OCI-LY7 (cell line): Measurements from ENCODE around the gene BAIAP2. TPM values are rescaled to one million over a fixed set of nuclear protein-coding genes. Genes with fewer than 3 reads are reported as not detected.

Experiments used
- BruUV-seq: library from RNA; stranded (reverse); fragments of 400-500 nt; replicated peaks from 2 replicates; lab custom pipeline; 2021; lab: Mats Ljungman, UMichigan
- CTCF ChIA-PET: fragments of 300-600 bp; sonication (Branson Sonifier 250); formaldehyde crosslinking; loops from one replicate; lab custom pipeline; 2022; ENCODE audit warnings: antibody characterized with exemption; ENCODE audit not compliant: unreplicated experiment; lab: Charles Lee
- POLR2A ChIA-PET: fragments of 300-600 bp; sonication (Branson Sonifier 250); formaldehyde crosslinking; loops from one replicate; lab custom pipeline; 2022; ENCODE audit warnings: antibody characterized with exemption; lab: Charles Lee
- DNase-seq: peaks from one replicate; pipeline ENCODE4 v3.0.0-alpha.2; 2015; ENCODE audit warnings: low spot score
- H2AFZ ChIP-seq: fragments of 200-600 bp; sonication (generic), shearing (Covaris generic); 2 replicates; pipeline ENCODE4 v1.6.1; 2014; ENCODE audit warnings: mild to moderate bottlenecking, antibody characterized with exemption, low read length, moderate library complexity
- H3K27ac ChIP-seq: fragments of 200-600 bp; sonication (generic); 2 replicates; pipeline ENCODE4 v1.5.1; 2014; ENCODE audit warnings: mixed run types, low read depth, mild to moderate bottlenecking, moderate library complexity, low read length, inconsistent platforms; ENCODE audit not compliant: poor library complexity, severe bottlenecking
- H3K36me3 ChIP-seq: fragments of 200-600 bp; sonication (generic); 2 replicates; pipeline ENCODE4 v1.6.1; 2014; ENCODE audit warnings: mild to moderate bottlenecking, antibody characterized with exemption, low read length, moderate library complexity, mixed read lengths; ENCODE audit not compliant: insufficient read depth
- H3K4me1 ChIP-seq: fragments of 200-600 bp; sonication (generic); 2 replicates; pipeline ENCODE4 v1.5.1; 2014; ENCODE audit warnings: mild to moderate bottlenecking, low read length; ENCODE audit not compliant: insufficient read depth, poor library complexity, severe bottlenecking
- H3K4me2 ChIP-seq: fragments of 200-600 bp; sonication (generic); 2 replicates; pipeline ENCODE4 v1.6.1; 2014; ENCODE audit warnings: mild to moderate bottlenecking, low read length
- H3K4me3 ChIP-seq: fragments of 200-600 bp; sonication (generic); 2 replicates; pipeline ENCODE4 v1.5.1; 2014; ENCODE audit warnings: mild to moderate bottlenecking, low read depth, low read length; ENCODE audit not compliant: poor library complexity, severe bottlenecking
- H3K79me2 ChIP-seq: fragments of 200-600 bp; sonication (generic); 2 replicates; pipeline ENCODE4 v1.6.1; 2016; ENCODE audit warnings: low read depth, mild to moderate bottlenecking, low read length, moderate library complexity, mixed read lengths; ENCODE audit not compliant: insufficient read depth
- H3K9me2 ChIP-seq: fragments of 200-600 bp; sonication (generic); 2 replicates; pipeline ENCODE4 v1.6.1; 2016; ENCODE audit warnings: mild to moderate bottlenecking, low read length, mixed read lengths; ENCODE audit not compliant: insufficient read depth
- H3K9me3 ChIP-seq: fragments of 200-600 bp; sonication (generic); 2 replicates; pipeline ENCODE4 v1.6.1; 2014; ENCODE audit warnings: mild to moderate bottlenecking, mixed run types, low read length, mixed read lengths
- H4K20me1 ChIP-seq: fragments of 200-600 bp; sonication (generic); 2 replicates; pipeline ENCODE4 v1.6.1; 2014; ENCODE audit warnings: mild to moderate bottlenecking, antibody characterized with exemption, low read length, moderate library complexity, mixed read lengths; ENCODE audit not compliant: insufficient read depth
- EZH2phosphoT487 ChIP-seq: fragments of 200-600 bp; sonication (generic); IDR thresholded peaks from 2 replicates; pipeline ENCODE4 v1.6.1; 2018; ENCODE audit warnings: low read depth, borderline replicate concordance, mild to moderate bottlenecking, mixed run types, antibody characterized with exemption, low read length, moderate library complexity, mixed read lengths
- intact Hi-C: fragments of 100-400 bp; cut with micrococcal nuclease; formaldehyde crosslinking; loops from one replicate; pipeline ENCODE4 v1.10.0; 2022; ENCODE audit not compliant: unreplicated experiment
- total RNA-seq, 2 experiments: library from RNA; depleted of rRNA in 1 of 2; stranded (reverse); fragments of >200 nt in 1 of 2; shearing (Covaris generic) in 1 of 2; gene quantifications; 2 replicates each; pipeline ENCODE4 v1.2.3, GENCODE V29; 2014 to 2022
- TF ChIP-seq, protein P1 (sequence below): fragments of 200-600 bp; sonication (generic); conservative IDR thresholded peaks from 2 replicates; pipeline ENCODE4 v1.5.1; 2014; ENCODE audit warnings: mild to moderate bottlenecking, antibody characterized with exemption, low read length, moderate library complexity, mixed read lengths

The BAIAP2 gene
- total RNA-seq, 2 experiments from 2014 or later = 2.1 to 2.3 TPM

DNA sequence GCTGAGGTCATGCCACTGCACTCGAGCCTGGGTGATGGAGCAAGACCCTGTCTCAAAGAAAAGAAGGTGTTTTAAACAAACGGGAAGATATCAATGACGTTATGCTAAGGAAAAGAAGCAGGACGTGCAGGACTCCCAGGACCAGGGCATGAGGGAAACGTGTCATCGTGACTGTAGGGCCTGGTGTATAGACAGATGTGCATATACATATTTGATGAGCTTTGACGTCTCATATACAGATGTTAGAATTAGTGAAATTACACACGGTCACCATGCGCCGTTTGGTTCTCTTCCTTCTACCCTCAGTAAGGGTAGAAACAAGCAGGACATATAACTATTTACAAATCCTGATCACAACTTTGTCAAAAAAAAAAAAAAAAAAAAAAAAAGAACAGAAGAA lies 112.8 kb downstream of the BAIAP2 start:
- Histone ChIP-seq H3K36me3 (no peaks in the 10 kb centered on the region), H3K4me1 (no peaks in the 10 kb centered on the region), H3K79me2 (no peaks in the 10 kb centered on the region), H4K20me1 (no peaks in the 10 kb centered on the region), H3K4me2 (no peak overlapping the region), H3K27ac (no peak overlapping the region), H3K9me3 (no peaks in the 10 kb centered on the region), H3K4me3 (no peak overlapping the region), H2AFZ (no peak overlapping the region), H3K9me2 (no peaks in the 10 kb centered on the region)
- no peak for DNase-seq
- intact Hi-C loops = no loop called here
- no peak for TF ChIP-seq EZH2phosphoT487
- TF ChIP-seq, protein P1, sequence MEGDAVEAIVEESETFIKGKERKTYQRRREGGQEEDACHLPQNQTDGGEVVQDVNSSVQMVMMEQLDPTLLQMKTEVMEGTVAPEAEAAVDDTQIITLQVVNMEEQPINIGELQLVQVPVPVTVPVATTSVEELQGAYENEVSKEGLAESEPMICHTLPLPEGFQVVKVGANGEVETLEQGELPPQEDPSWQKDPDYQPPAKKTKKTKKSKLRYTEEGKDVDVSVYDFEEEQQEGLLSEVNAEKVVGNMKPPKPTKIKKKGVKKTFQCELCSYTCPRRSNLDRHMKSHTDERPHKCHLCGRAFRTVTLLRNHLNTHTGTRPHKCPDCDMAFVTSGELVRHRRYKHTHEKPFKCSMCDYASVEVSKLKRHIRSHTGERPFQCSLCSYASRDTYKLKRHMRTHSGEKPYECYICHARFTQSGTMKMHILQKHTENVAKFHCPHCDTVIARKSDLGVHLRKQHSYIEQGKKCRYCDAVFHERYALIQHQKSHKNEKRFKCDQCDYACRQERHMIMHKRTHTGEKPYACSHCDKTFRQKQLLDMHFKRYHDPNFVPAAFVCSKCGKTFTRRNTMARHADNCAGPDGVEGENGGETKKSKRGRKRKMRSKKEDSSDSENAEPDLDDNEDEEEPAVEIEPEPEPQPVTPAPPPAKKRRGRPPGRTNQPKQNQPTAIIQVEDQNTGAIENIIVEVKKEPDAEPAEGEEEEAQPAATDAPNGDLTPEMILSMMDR = no peak
- no TSS peak for BruUV-seq
- CTCF ChIA-PET = no interaction called here
- POLR2A ChIA-PET = interaction anchor here (0.6 kb wide), 1 partner anchor 100 kb away, joined by 3 read pairs; no protein-coding TSS in a partner anchor

DNA sequence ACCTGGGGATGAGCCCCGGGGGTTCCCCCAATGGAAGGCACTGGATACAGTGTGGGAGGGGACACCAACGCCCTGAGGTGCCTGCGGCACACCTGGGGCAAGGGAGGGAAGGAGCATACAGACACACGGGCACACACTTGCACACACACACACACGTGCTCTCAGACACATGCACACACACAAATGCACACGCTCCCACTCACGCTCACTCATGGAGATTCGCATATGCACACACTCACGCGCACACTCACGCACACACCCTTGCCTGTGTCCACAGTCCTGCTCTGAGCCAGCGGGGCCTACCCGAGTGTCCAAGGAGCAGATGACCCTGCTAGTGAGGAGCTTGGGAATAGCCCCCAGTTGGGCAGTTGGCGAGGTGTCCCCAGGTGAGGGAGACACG lies 113.6 kb downstream of the BAIAP2 start:
- Histone ChIP-seq H3K9me3 (no peaks in the 10 kb centered on the region), H3K36me3 (no peaks in the 10 kb centered on the region), H3K4me3 (no peak overlapping the region), H3K9me2 (no peaks in the 10 kb centered on the region), H4K20me1 (no peaks in the 10 kb centered on the region), H3K4me1 (no peaks in the 10 kb centered on the region), H2AFZ (no peak overlapping the region), H3K27ac (no peak overlapping the region), H3K79me2 (no peaks in the 10 kb centered on the region), H3K4me2 (no peak overlapping the region)
- intact Hi-C loops = no loop called here
- TF ChIP-seq EZH2phosphoT487 = no peak
- TF ChIP-seq, protein P1 = no peak
- no TSS peak for BruUV-seq
- ChIA-PET POLR2A (no interaction called here), CTCF (no interaction called here)
- no peak for DNase-seq

DNA sequence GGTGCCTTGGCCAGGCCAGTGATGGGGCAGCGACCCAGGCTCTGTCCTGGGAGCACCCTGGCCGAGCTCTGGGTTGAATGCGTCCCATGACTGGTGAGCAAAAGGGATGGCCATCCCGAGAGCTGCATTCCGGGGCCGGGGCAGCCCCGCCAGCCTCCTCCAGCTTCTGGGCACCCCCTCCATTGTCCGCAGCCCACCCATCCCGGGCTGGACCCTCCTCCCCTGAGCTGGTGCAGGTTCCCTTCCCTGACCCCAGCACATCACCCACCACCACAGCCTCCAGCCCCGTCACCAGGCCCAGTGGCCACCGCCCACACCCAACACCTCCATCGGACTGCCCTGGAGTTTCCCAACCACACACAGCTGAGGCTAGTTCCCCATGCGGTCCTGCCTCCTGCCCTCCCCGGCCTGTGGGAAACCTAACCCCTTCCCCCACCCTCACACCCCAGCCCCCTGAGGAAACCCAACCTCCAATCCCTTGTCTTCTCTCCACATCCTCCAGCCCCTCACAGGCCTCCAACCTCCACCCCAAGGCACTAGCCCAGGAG lies 114.1 kb downstream of the BAIAP2 start:
- H3K4me2 ChIP-seq = no peak overlapping the region
- CTCF ChIA-PET = no interaction called here
- no peaks in the 10 kb centered on the region for H3K4me1 ChIP-seq
- intact Hi-C loops = no loop called here
- TF ChIP-seq, protein P1 = no peak
- no peak for TF ChIP-seq EZH2phosphoT487
- H3K79me2 ChIP-seq = no peaks in the 10 kb centered on the region
- H3K27ac ChIP-seq = no peak overlapping the region
- no peak for DNase-seq
- POLR2A ChIA-PET = no interaction called here
- no peaks in the 10 kb centered on the region for H4K20me1 ChIP-seq
- no peak overlapping the region for H3K4me3 ChIP-seq
- no peaks in the 10 kb centered on the region for H3K9me2 ChIP-seq
- H2AFZ ChIP-seq = no peak overlapping the region
- H3K36me3 ChIP-seq = no peaks in the 10 kb centered on the region
- no TSS peak for BruUV-seq
- H3K9me3 ChIP-seq = no peaks in the 10 kb centered on the region
